NCI-H1436 (cell line): Measurements from ENCODE around the gene HNRNPA2B1.

Source experiments
- DNase-seq: peaks from one replicate; lab custom pipeline; 2025; lab: John Stamatoyannopoulos, UW

Gene HNRNPA2B1

DNA sequence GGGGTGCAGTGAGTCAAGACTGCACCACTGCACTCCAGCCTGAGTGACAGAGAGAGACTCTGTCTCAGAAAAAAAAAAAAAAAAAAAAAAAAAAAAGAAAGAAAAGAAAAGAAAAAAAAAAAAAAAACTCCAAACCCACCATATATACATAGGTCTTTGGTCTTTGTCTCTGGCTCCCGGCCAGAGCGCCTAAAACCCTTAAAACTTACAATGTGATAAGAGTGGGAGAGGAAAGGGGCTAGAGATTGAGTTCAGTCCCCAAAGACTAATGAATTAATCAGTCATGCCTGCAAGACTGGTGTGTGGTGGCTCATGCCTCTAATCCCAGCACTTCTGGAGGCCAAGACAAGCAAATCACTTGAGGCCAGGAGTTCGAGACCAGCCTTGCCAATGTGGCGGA, 55.3 kb downstream of the HNRNPA2B1 start:
- DNase-seq, result no peak

GRCh38 chr7:26144184-26145080, 56.1 kb downstream of the HNRNPA2B1 start:
- no peak for DNase-seq

GRCh38 chr7:26143298-26144048, 57.1 kb downstream of the HNRNPA2B1 start:
- no peak for DNase-seq

GRCh38 chr7:26141077-26141476, 59.5 kb downstream of the HNRNPA2B1 start:
- DNase-seq, result no peak

GRCh38 chr7:26140380-26140779, 60.2 kb downstream of the HNRNPA2B1 start:
- DNase-seq, result no peak
